ENCODE results near the gene PRKN. TPM values are rescaled to one million over a fixed set of nuclear protein-coding genes. Genes with fewer than 3 reads are reported as not detected.

Gene PRKN
- total and polyA plus RNA-seq, 2 donors (not counting 3 experiments of a cell fraction or from before 2014, with no cell fraction given), result 0.06 TPM; not detected in 1

- intact Hi-C loops (cut with micrococcal nuclease), result no loop called here
- no peak overlapping the region for H2AFZ ChIP-seq (ENCODE audit: low read depth, low read length)
- DNase-seq (ENCODE audit: low read depth, low spot score) (no peak), FAIRE-seq (no peak)
- ChIA-PET CTCF (no interaction called here), POLR2A (no interaction called here)
- no peak for TF ChIP-seq POLR2AphosphoS5 (IDR thresholded peaks at IDR 0.05; ENCODE audit: insufficient read depth, low read depth, low read length)
- TF ChIP-seq EZH2 (IDR thresholded peaks at IDR 0.05; ENCODE audit: borderline replicate concordance, low read depth, low read length, severe bottlenecking), result no peak
- TF ChIP-seq FOS (IDR thresholded peaks at IDR 0.05; ENCODE audit: borderline replicate concordance, insufficient read depth, low read length), result no peak
- TF ChIP-seq POLR2A (IDR thresholded peaks at IDR 0.05; ENCODE audit: low read depth, low read length), result no peak
- TF ChIP-seq CTCF (IDR thresholded peaks at IDR 0.05; ENCODE audit: extremely low read depth in 1 of 2, insufficient read depth in 1 of 2, low read depth in 1 of 2, low read length in 2 of 2), result no peak
- TF ChIP-seq MAX (IDR thresholded peaks at IDR 0.05; ENCODE audit: insufficient read depth, insufficient read length), result no peak
- no peak for TF ChIP-seq JUN (IDR thresholded peaks at IDR 0.05; ENCODE audit: borderline replicate concordance, insufficient read depth, insufficient read length, low read depth)
- no peak for TF ChIP-seq MYC (IDR thresholded peaks at IDR 0.05; ENCODE audit: low read depth, low read length)
- no peak for TF ChIP-seq GATA2 (IDR thresholded peaks at IDR 0.05; ENCODE audit: insufficient read depth, insufficient read length, low read depth, low read length)
- H3K27ac ChIP-seq (ENCODE audit: insufficient read depth, low read depth, low read length), result no peak overlapping the region
- H3K4me1 ChIP-seq (ENCODE audit: control insufficient read depth, extremely low read depth, insufficient read depth, low read length), result no peaks in the 10 kb centered on the region
- no peaks in the 10 kb centered on the region for H3K27me3 ChIP-seq (ENCODE audit: control insufficient read depth in 2 of 2, insufficient read depth in 2 of 2, low read length in 2 of 2)
- H4K20me1 ChIP-seq (replicated peaks; ENCODE audit: control insufficient read depth, extremely low read depth, insufficient read depth, low read length), result no peaks in the 10 kb centered on the region
- no peaks in the 10 kb centered on the region for H3K79me2 ChIP-seq (ENCODE audit: control insufficient read depth, insufficient read depth, low read length)
- no TSS peak for BruUV-seq (replicated peaks)
- H3K36me3 ChIP-seq (ENCODE audit: control insufficient read depth in 2 of 2, extremely low read depth in 1 of 2, insufficient read depth in 2 of 2, low read length in 2 of 2), result no peaks in the 10 kb centered on the region
- H3K4me2 ChIP-seq (ENCODE audit: insufficient read depth, low read length), result no peak overlapping the region
- no peaks in the 10 kb centered on the region for H3K9me1 ChIP-seq (replicated peaks; ENCODE audit: control insufficient read depth, extremely low read depth, insufficient read depth, low read length)
- H3K9ac ChIP-seq (replicated peaks; ENCODE audit: extremely low read depth, insufficient read depth, low read length), result no peak overlapping the region
- no peaks in the 10 kb centered on the region for H3K9me3 ChIP-seq (replicated peaks; ENCODE audit: control insufficient read depth, insufficient read depth, low read length)
- H3K4me3 ChIP-seq (replicated peaks in 1 of 3; ENCODE audit: insufficient read depth in 1 of 3, low read depth in 1 of 3, low read length in 3 of 3), result no peak overlapping the region
- dilution Hi-C loops (cut with MboI; ENCODE audit: extremely low pct_ligation_motif_present, low sequenced_read_pairs), result no loop called here
Observed at GRCh38 chr6:162674452-162674851, 53.1 kb downstream of the PRKN start.

Measured in endothelial cell of umbilical vein (primary cell).